ENCODE results near the gene GPR107.

GRCh38 chr9:130015353-130016019 lies 38.2 kb upstream of the GPR107 start:
- TF ChIP-seq NANOG (IDR thresholded peaks at IDR 0.05; ENCODE audit: borderline replicate concordance) (no peak), CTCF (conservative IDR thresholded peaks at IDR 0.05; ENCODE audit: low read depth in 2 of 2) (no peak), EZH2 (IDR thresholded peaks at IDR 0.05; ENCODE audit: low read depth, unreplicated experiment) (no peak), POLR2AphosphoS5 (IDR thresholded peaks at IDR 0.05; ENCODE audit: low read depth) (no peak), EZH2phosphoT487 (IDR thresholded peaks at IDR 0.05; ENCODE audit: unreplicated experiment) (no peak), JUNB (IDR thresholded peaks at IDR 0.05; ENCODE audit: unreplicated experiment) (no peak), CREB1 (CRISPR knock-in tag; IDR thresholded peaks at IDR 0.05; ENCODE audit: low read depth) (no peak)
- TF ChIP-seq, protein P1, sequence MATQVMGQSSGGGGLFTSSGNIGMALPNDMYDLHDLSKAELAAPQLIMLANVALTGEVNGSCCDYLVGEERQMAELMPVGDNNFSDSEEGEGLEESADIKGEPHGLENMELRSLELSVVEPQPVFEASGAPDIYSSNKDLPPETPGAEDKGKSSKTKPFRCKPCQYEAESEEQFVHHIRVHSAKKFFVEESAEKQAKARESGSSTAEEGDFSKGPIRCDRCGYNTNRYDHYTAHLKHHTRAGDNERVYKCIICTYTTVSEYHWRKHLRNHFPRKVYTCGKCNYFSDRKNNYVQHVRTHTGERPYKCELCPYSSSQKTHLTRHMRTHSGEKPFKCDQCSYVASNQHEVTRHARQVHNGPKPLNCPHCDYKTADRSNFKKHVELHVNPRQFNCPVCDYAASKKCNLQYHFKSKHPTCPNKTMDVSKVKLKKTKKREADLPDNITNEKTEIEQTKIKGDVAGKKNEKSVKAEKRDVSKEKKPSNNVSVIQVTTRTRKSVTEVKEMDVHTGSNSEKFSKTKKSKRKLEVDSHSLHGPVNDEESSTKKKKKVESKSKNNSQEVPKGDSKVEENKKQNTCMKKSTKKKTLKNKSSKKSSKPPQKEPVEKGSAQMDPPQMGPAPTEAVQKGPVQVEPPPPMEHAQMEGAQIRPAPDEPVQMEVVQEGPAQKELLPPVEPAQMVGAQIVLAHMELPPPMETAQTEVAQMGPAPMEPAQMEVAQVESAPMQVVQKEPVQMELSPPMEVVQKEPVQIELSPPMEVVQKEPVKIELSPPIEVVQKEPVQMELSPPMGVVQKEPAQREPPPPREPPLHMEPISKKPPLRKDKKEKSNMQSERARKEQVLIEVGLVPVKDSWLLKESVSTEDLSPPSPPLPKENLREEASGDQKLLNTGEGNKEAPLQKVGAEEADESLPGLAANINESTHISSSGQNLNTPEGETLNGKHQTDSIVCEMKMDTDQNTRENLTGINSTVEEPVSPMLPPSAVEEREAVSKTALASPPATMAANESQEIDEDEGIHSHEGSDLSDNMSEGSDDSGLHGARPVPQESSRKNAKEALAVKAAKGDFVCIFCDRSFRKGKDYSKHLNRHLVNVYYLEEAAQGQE (IDR thresholded peaks at IDR 0.05; ENCODE audit: unreplicated experiment), result no peak

All from GM23338 (cell line).